Hindlimb muscle (tissue), 1 donor: ENCODE measurements around the gene PEX10. TPM values are rescaled to one million over a fixed set of nuclear protein-coding genes. Genes with fewer than 3 reads are reported as not detected.

Experiments used
- DNase-seq: peaks from one replicate; pipeline ENCODE4 v3.0.0-alpha.2; 2013
- polyA plus RNA-seq: library from polyadenylated mRNA; unstranded; fragments of 120-200 nt; gene quantifications from one replicate; pipeline ENCODE4 v1.2.1, GENCODE V29; 2013; ENCODE audit not compliant: insufficient read length

PEX10 gene
- polyA plus RNA-seq, 1 donor, result 22.9 TPM

- DNase-seq, result no peak
These were observed 8.0 kb downstream of the PEX10 start for GRCh38 chr1:2404142-2404889.

- DNase-seq, result no peak
These were observed 9.1 kb downstream of the PEX10 start for GRCh38 chr1:2403273-2403672.

GRCh38 chr1:2402420-2402819 is 9.9 kb downstream of the PEX10 start:
- no peak for DNase-seq

GRCh38 chr1:2400950-2401649 is 11.3 kb downstream of the PEX10 start:
- DNase-seq, result no peak

GRCh38 chr1:2400576-2400909 is 11.8 kb downstream of the PEX10 start:
- DNase-seq, result no peak

GRCh38 chr1:2399890-2400575 is 12.3 kb downstream of the PEX10 start:
- DNase-seq, result no peak

- DNase-seq, result no peak
These were observed 13.5 kb downstream of the PEX10 start for GRCh38 chr1:2398871-2399270.

- no peak for DNase-seq
These were observed 15.2 kb downstream of the PEX10 start for GRCh38 chr1:2397007-2397679.

GRCh38 chr1:2396476-2396875 is 15.9 kb downstream of the PEX10 start:
- no peak for DNase-seq

GRCh38 chr1:2396059-2396458 is 16.3 kb downstream of the PEX10 start:
- DNase-seq, result no peak

- DNase-seq, result no peak
These were observed 17.1 kb downstream of the PEX10 start for GRCh38 chr1:2395245-2395644.

GRCh38 chr1:2394761-2395160 is 17.6 kb downstream of the PEX10 start:
- no peak for DNase-seq

- DNase-seq, result no peak
These were observed 18.1 kb downstream of the PEX10 start for GRCh38 chr1:2394220-2394619.

- no peak for DNase-seq
These were observed 18.9 kb downstream of the PEX10 start for GRCh38 chr1:2393471-2393877.

GRCh38 chr1:2392686-2393085 is 19.7 kb downstream of the PEX10 start:
- no peak for DNase-seq

- no peak for DNase-seq
These were observed 20.3 kb downstream of the PEX10 start for GRCh38 chr1:2391931-2392509.

- DNase-seq, result peak; percentile 100
These were observed 21.1 kb downstream of the PEX10 start, which contains the start of the genes MORN1 and RER1 for GRCh38 chr1:2391041-2391930. TSS of gene MORN1 (minus strand) at chr1:2391554. CDS start at chr1:2391533, 21 bp downstream. TSS of gene RER1 (plus strand) at chr1:2391841. CDS start at chr1:2395791, 3,950 bp downstream.

GRCh38 chr1:2389644-2390043 is 22.7 kb downstream of the PEX10 start:
- DNase-seq, result no peak

GRCh38 chr1:2388004-2388913 is 24.1 kb downstream of the PEX10 start:
- no peak for DNase-seq
